GM18951 (cell line): ENCODE results near the gene ABCB11.

Experiments
- POLR2A ChIP-seq: IDR thresholded peaks from 4 replicates; pipeline ENCODE4 v1.6.1; 2011; ENCODE audit warnings: mild to moderate bottlenecking; ENCODE audit not compliant: insufficient read length, insufficient read depth; ENCODE audit errors: extremely low read depth
- in situ Hi-C: fragments of 300-500 bp; cut with MboI; formaldehyde crosslinking; loops from one replicate; pipeline ENCODE4 v1.12.0; 2022; ENCODE audit warnings: low sequenced_read_pairs, mixed read lengths, inconsistent platforms; ENCODE audit not compliant: unreplicated experiment

ABCB11 gene

DNA sequence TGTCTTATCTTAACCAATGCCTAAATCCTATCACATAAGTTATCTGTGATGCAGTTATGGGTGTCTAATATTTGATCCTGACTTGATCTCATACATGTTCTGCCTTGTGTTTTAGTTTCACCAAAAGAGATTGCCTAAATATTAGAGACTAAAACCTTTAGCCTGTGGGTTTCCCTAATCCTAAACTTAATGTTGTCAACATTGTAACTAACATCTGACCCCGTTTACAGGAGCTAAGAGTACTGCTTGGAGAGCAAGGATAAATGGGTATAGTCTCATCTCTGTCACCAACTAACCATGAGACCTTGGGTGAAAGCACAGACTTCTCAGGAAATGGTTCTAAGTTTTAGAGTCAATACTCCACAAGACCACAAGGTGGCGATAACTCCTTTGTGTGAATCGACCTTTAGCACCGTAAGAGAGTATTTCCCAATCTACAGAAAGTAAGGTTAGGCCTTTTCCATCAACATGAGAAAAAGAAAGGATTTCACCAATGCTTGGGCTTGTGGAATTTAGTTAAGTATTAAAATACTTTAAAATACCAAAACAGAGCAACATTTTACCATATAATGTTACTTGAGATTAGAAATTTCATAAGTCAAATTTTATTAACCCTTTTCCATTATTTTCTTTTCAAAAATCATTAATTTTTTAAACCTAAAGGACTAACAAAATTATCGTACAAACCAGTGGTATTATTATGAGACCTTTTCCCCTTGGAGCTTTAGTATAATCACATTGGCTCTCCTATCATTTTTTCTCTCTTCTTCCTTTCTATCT is 69.5 kb downstream of the ABCB11 start:
- no peak for TF ChIP-seq POLR2A
- in situ Hi-C loops = loop anchor here (25.0 kb wide), 1 partner anchor 151 kb away; no protein-coding TSS in a partner anchor

DNA sequence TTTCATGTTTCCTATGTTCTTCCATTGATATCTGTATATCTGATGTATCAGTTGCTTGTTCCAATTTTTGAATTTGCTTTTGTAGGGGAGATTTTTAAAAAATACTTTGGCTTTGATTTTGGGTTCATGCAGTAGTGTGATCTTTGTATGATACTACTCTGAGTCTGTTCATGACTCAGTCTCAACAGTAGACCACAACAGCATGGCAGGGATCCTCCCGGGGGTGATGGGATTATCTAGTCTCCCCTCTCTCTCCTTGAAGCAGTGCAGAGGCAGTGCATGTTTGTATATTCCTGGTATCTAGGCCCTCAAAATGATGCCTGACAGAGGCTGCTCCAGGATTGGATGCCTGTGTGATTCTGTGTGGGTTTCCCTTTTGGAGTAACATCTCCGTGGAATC is 74.7 kb downstream of the ABCB11 start:
- in situ Hi-C loops = loop anchor here (25.0 kb wide), 1 partner anchor 156 kb away; no protein-coding TSS in a partner anchor
- TF ChIP-seq POLR2A = no peak

GRCh38 chr2:168955321-168955720 is 75.8 kb downstream of the ABCB11 start:
- in situ Hi-C loops = loop anchor here (25.0 kb wide), 1 partner anchor 157 kb away; no protein-coding TSS in a partner anchor
- no peak for TF ChIP-seq POLR2A

DNA sequence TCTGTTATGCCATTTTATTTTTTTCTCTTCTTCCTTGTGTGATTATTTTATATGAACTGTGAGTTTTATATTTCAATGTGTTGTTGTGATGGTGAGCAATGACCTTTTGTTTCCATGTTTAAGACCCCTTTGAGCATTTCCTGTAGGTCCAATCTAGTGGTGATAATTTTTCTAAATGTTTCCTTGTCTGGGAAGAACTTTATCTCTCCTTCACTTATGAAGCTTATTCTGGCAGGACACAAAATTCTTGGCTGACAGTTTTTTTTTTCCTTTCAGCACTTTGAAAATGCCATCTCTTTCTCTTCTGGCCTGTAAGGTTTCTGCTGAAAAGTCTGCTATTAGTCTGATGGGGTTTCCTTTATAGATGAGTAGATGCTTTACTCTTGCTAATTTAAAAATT is 76.9 kb downstream of the ABCB11 start:
- in situ Hi-C loops = loop anchor here (25.0 kb wide), 1 partner anchor 158 kb away; no protein-coding TSS in a partner anchor
- no peak for TF ChIP-seq POLR2A

DNA sequence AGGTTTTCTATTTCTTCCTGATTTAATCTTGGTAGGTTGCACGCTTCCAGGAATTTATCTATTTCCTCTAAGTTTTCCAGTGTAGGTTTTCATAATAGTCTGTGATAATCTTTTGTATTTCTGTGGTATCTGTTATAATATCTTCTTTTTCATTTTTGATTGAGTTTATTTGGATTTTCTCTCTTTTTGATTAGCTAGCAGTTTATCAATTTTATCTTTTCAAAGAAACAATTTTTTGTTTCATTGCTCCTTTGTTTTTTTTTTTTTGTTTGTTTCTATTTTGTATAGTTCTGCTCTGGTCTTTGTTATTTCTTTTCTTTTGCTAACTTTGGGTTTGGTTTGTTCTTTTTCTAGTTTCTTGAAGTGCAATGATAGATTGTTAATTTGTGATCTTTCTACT is 78.7 kb downstream of the ABCB11 start:
- in situ Hi-C loops = loop anchor here (25.0 kb wide), 1 partner anchor 160 kb away; no protein-coding TSS in a partner anchor
- TF ChIP-seq POLR2A = no peak

GRCh38 chr2:168951871-168952270 is 79.3 kb downstream of the ABCB11 start:
- in situ Hi-C loops = loop anchor here (25.0 kb wide), 1 partner anchor 160 kb away; no protein-coding TSS in a partner anchor
- no peak for TF ChIP-seq POLR2A

DNA sequence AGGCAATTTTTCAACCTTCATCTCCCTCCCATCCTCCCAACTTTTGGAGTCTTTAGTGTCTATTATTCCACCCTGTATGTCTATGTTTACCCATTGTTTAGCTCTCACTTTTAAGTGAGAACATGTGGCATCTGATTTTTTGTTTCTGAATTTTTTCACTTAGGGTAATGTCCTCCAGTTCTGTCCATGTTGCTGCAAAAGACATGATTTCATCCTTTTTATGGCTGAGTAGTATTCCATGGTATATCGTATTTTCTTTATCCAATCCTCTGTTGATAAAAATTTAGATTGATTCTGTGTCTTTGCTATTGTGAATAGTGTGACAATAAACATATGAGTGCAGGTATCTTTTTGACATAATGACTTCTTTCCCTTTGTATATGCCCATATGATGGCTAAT is 81.8 kb downstream of the ABCB11 start:
- in situ Hi-C loops = no loop called here
- no peak for TF ChIP-seq POLR2A

DNA sequence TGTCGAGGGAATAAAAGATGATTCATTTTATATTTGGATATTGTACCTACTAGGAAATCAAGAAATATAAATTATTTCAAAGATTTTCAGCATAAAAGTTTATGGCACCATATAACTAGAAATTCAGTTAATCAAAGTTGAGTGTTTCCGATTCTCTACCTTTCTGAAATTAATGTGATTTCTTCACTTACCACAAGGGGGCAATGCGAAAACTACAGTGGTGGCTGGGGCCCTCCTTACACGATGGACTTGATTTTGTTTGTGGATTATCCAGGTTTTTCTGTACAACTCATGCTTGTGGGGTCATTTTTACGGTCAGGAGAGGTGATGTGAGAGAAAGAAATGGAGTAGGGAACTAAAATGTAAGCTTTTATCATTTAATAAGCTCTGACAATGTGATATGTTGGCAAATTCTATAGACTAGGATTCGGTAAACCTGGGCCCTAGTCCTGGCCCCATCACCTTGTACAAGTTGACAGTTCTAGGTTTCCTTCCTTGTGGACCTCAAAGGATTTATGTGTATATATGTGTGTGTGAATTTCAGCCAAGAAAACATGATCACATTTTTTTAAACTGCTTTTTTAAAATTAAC is 82.4 kb downstream of the ABCB11 start:
- in situ Hi-C loops = no loop called here
- no peak for TF ChIP-seq POLR2A

DNA sequence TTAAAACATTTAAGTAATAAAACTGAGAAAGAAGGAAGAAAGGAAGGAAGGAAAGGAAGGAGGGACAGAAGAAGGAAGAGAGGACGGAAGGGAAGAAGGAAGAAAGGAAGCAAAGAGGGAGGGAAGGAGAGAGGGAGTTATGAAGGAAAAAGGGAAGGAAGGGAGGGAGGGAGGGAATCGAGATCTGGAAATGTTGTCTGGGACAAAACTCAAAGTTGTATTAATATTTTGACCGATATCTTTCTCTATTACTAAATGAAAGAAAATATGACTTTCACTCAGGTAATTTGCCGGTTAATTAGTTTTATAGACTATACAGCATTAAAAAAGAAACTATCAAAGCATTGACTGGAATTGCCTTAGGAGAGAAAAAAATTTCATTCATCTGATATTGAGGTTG is 85.6 kb downstream of the ABCB11 start:
- in situ Hi-C loops = no loop called here

GRCh38 chr2:168944065-168944464 is 87.1 kb downstream of the ABCB11 start:
- TF ChIP-seq POLR2A = no peak

More for the DNA sequence above, 85.6 kb downstream of the ABCB11 start:
- TF ChIP-seq POLR2A = no peak

GRCh38 chr2:168941297-168941696 is 89.8 kb downstream of the ABCB11 start:
- no peak for TF ChIP-seq POLR2A
- in situ Hi-C loops = no loop called here

More at GRCh38 chr2:168944065-168944464, 87.1 kb downstream of the ABCB11 start:
- in situ Hi-C loops = no loop called here

- TF ChIP-seq POLR2A = no peak
- in situ Hi-C loops = no loop called here
Measured at GRCh38 chr2:168939918-168940317, 91.2 kb downstream of the ABCB11 start.

DNA sequence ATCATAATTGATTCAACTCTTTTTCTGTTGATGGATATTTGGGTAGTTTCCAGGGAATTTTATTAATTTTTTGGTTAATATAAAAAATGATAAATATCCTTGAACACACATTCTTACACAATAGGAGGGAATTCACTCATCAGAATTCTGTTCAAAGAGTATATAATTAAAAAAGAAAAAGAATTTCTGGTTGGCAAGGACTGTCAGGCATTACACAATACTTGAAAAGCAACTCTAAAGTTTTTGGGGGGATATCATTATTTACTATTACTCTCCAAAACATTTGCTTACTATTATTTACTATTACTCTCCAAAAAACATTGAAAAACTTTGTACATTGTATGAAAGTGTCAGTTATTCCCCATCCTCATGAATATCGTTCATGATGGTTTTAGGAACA is 92.1 kb downstream of the ABCB11 start:
- TF ChIP-seq POLR2A = no peak
- in situ Hi-C loops = no loop called here
